ENCODE measurements around the gene PEX12. TPM values are rescaled to one million over a fixed set of nuclear protein-coding genes. Genes with fewer than 3 reads are reported as not detected.

The PEX12 gene
- total RNA-seq, 2 donors from 2014 or later = 4.0 to 4.8 TPM

- Histone ChIP-seq H3K27me3 (ENCODE audit: control insufficient read depth, insufficient read depth, low read length, poor library complexity, severe bottlenecking) (peaks cover 23% of the 10 kb centered on the region), H3K9me3 (ENCODE audit: control insufficient read depth, low read length) (no peaks in the 10 kb centered on the region), H3K36me3 (ENCODE audit: control insufficient read depth, insufficient read depth, low read length) (no peaks in the 10 kb centered on the region), H3K9ac (ENCODE audit: extremely low read depth, low read length, poor library complexity, severe bottlenecking) (no peak overlapping the region), H3K4me3 (ENCODE audit: low read length) (no peak overlapping the region), H3K27ac (ENCODE audit: low read depth, low read length) (no peak overlapping the region), H3K4me1 (ENCODE audit: control insufficient read depth, insufficient read depth, low read length) (peaks cover 5% of the 10 kb centered on the region)
- TF ChIP-seq CTCF (conservative IDR thresholded peaks at IDR 0.05) = no peak
- no peak for DNase-seq
- peaks cover 18% of the 10 kb centered on the region for H3K27me3 Mint-ChIP-seq (ENCODE audit: insufficient read depth)
- no peak overlapping the region for H3K27ac Mint-ChIP-seq
- H3K4me3 Mint-ChIP-seq = no peak overlapping the region
- peaks cover 9% of the 10 kb centered on the region for H3K4me1 Mint-ChIP-seq
- H3K36me3 Mint-ChIP-seq (ENCODE audit: low read depth) = no peaks in the 10 kb centered on the region
- WGBS, 2 experiments (ENCODE audit: insufficient coverage in 1 of 2, insufficient read length in 1 of 2) = 78% methylated on average over 1 of the region's 1 CpG; no CpG with 5 or more reads in 1 of the 2 experiments
- H3K9me3 Mint-ChIP-seq = no peaks in the 10 kb centered on the region
Measured at GRCh38 chr17:35584061-35584460, 5.7 kb upstream of the PEX12 start.

GRCh38 chr17:35578929-35579432 lies 610 bp upstream of the PEX12 start:
- Mint-ChIP-seq H3K9me3 (no peaks in the 10 kb centered on the region), H3K4me3 (peak overlapping the region; percentile 94), H3K4me1 (peaks cover 7% of the 10 kb centered on the region), H3K27me3 (ENCODE audit: insufficient read depth) (peaks cover 15% of the 10 kb centered on the region), H3K27ac (peak overlapping the region; percentile 96), H3K36me3 (ENCODE audit: low read depth) (no peaks in the 10 kb centered on the region)
- peak overlapping the region; percentile 94 for H3K4me3 ChIP-seq (ENCODE audit: low read length)
- peak overlapping the region; percentile 42 for H3K27ac ChIP-seq (ENCODE audit: low read depth, low read length)
- H3K4me1 ChIP-seq (ENCODE audit: control insufficient read depth, insufficient read depth, low read length) = no peaks in the 10 kb centered on the region
- peak overlapping the region; percentile 76 for H3K9ac ChIP-seq (ENCODE audit: extremely low read depth, low read length, poor library complexity, severe bottlenecking)
- H3K36me3 ChIP-seq (ENCODE audit: control insufficient read depth, insufficient read depth, low read length) = peaks cover 22% of the 10 kb centered on the region
- no peak for DNase-seq
- no peak for TF ChIP-seq CTCF (conservative IDR thresholded peaks at IDR 0.05)
- no peaks in the 10 kb centered on the region for H3K9me3 ChIP-seq (ENCODE audit: control insufficient read depth, low read length)
- WGBS, 2 experiments (ENCODE audit: insufficient coverage in 1 of 2, insufficient read length in 1 of 2) = 10 to 11% methylated on average over 8 to 11 of the region's 11 CpGs
- H3K27me3 ChIP-seq (ENCODE audit: control insufficient read depth, insufficient read depth, low read length, poor library complexity, severe bottlenecking) = peaks cover 10% of the 10 kb centered on the region

- H3K9me3 ChIP-seq (ENCODE audit: control insufficient read depth, low read length) = no peaks in the 10 kb centered on the region
- peaks cover 6% of the 10 kb centered on the region for H3K27me3 Mint-ChIP-seq (ENCODE audit: insufficient read depth)
- H3K36me3 Mint-ChIP-seq (ENCODE audit: low read depth) = no peaks in the 10 kb centered on the region
- peak overlapping the region; percentile 94 for H3K4me3 Mint-ChIP-seq
- H3K4me1 ChIP-seq (ENCODE audit: control insufficient read depth, insufficient read depth, low read length) = no peaks in the 10 kb centered on the region
- no peak for TF ChIP-seq CTCF (conservative IDR thresholded peaks at IDR 0.05)
- no peaks in the 10 kb centered on the region for H3K27me3 ChIP-seq (ENCODE audit: control insufficient read depth, insufficient read depth, low read length, poor library complexity, severe bottlenecking)
- H3K4me3 ChIP-seq (ENCODE audit: low read length) = peak overlapping the region; percentile 94
- H3K27ac ChIP-seq (ENCODE audit: low read depth, low read length) = no peak overlapping the region
- peak overlapping the region; percentile 96 for H3K27ac Mint-ChIP-seq
- H3K9ac ChIP-seq (ENCODE audit: extremely low read depth, low read length, poor library complexity, severe bottlenecking) = peak overlapping the region; percentile 76
- peaks cover 30% of the 10 kb centered on the region for H3K36me3 ChIP-seq (ENCODE audit: control insufficient read depth, insufficient read depth, low read length)
- DNase-seq = no peak
- no peaks in the 10 kb centered on the region for H3K9me3 Mint-ChIP-seq
- 20 to 23% methylated on average over 8 of the region's 8 CpGs for WGBS, 2 experiments (ENCODE audit: insufficient coverage in 1 of 2, insufficient read length in 1 of 2)
- H3K4me1 Mint-ChIP-seq = peaks cover 7% of the 10 kb centered on the region
Measured at GRCh38 chr17:35577830-35578196, 558 bp downstream of the PEX12 start.
